HepG2 (cell line): ENCODE results near the gene KIF20A. TPM values are rescaled to one million over a fixed set of nuclear protein-coding genes. Genes with fewer than 3 reads are reported as not detected.

Experiments used
- CREM ChIP-seq, 2 experiments: sonication (generic) in 1 of 2; formaldehyde crosslinking in 1 of 2; IDR thresholded peaks; 2 replicates each; pipeline versions ENCODE4 v1.4.0 to v1.6.1; 2016 to 2020; ENCODE audit warnings: antibody characterized with exemption in 1 of 2, mild to moderate bottlenecking in 1 of 2, missing genetic modification reagents in 1 of 2
- KDM1A ChIP-seq: IDR thresholded peaks from 2 replicates; pipeline ENCODE4 v1.6.1; 2016; ENCODE audit warnings: missing compliant biosample characterization
- KDM5B ChIP-seq: sonication (generic); formaldehyde crosslinking; IDR thresholded peaks from 2 replicates; pipeline ENCODE4 v1.4.0; 2020; ENCODE audit warnings: missing genetic modification reagents, mild to moderate bottlenecking, borderline replicate concordance
- SNAI1 ChIP-seq: sonication (generic); formaldehyde crosslinking; IDR thresholded peaks from 2 replicates; pipeline ENCODE4 v1.5.0; 2020; ENCODE audit warnings: mild to moderate bottlenecking, missing genetic modification reagents, borderline replicate concordance
- STAG1 ChIP-seq: sonication (generic); formaldehyde crosslinking; IDR thresholded peaks from 2 replicates; pipeline ENCODE4 v1.4.0; 2020; ENCODE audit warnings: missing genetic modification reagents
- ZSCAN22 ChIP-seq: sonication (generic); formaldehyde crosslinking; IDR thresholded peaks from 2 replicates; pipeline ENCODE4 v1.4.0; 2020; ENCODE audit warnings: mild to moderate bottlenecking, missing genetic modification reagents
- ZSCAN9 ChIP-seq: IDR thresholded peaks from 2 replicates; pipeline ENCODE4 v1.6.1; 2016; ENCODE audit warnings: borderline replicate concordance
- polyA plus RNA-seq, 8 experiments: library from polyadenylated mRNA; depleted of rRNA in 3 of 8; stranded (reverse) in 7 of 8; unstranded in 1 of 8; fragments of >200 nt; fragmentation: Illumina TruSeq in 4 of 8; extraction: Trizol in 4 of 8; gene quantifications; 2 replicates each; pipeline versions ENCODE4 v1.2.1 to v1.2.3, GENCODE V29; 2011 to 2016; ENCODE audit warnings: low read depth in 4 of 8, missing spikeins in 1 of 8, mixed read lengths in 1 of 8; ENCODE audit not compliant: insufficient read depth in 1 of 8
- total RNA-seq, 5 experiments: library from RNA; depleted of rRNA; stranded (reverse); fragments of >200 nt; fragmentation: Illumina TruSeq; extraction: Trizol; gene quantifications; 2 replicates each; pipeline ENCODE4 v1.2.3, GENCODE V29; 2016; ENCODE audit warnings: low read depth in 1 of 5
- TF ChIP-seq, protein P1 (sequence below): IDR thresholded peaks from 2 replicates; pipeline ENCODE4 v1.6.1; 2018; ENCODE audit warnings: missing genetic modification reagents
- TF ChIP-seq, protein P2 (sequence below): sonication (generic); formaldehyde crosslinking; IDR thresholded peaks from one replicate; pipeline ENCODE4 v1.5.1; 2020; ENCODE audit warnings: mild to moderate bottlenecking, missing genetic modification reagents; ENCODE audit errors: not compliant biosample characterization
- TF ChIP-seq, protein P3 (sequence below): sonication (generic); formaldehyde crosslinking; IDR thresholded peaks from 2 replicates; pipeline ENCODE4 v1.4.0; 2020; ENCODE audit warnings: missing genetic modification reagents, borderline replicate concordance
- TF ChIP-seq, protein P4 (sequence below): sonication (generic); formaldehyde crosslinking; IDR thresholded peaks from 2 replicates; pipeline ENCODE4 v1.4.0; 2020; ENCODE audit warnings: missing genetic modification reagents

The KIF20A gene
- total and polyA plus RNA-seq, 2 of the 13 experiments (the other 11 are each of a cell fraction or from before 2014, with no cell fraction given), result 17.1 to 66.8 TPM

DNA sequence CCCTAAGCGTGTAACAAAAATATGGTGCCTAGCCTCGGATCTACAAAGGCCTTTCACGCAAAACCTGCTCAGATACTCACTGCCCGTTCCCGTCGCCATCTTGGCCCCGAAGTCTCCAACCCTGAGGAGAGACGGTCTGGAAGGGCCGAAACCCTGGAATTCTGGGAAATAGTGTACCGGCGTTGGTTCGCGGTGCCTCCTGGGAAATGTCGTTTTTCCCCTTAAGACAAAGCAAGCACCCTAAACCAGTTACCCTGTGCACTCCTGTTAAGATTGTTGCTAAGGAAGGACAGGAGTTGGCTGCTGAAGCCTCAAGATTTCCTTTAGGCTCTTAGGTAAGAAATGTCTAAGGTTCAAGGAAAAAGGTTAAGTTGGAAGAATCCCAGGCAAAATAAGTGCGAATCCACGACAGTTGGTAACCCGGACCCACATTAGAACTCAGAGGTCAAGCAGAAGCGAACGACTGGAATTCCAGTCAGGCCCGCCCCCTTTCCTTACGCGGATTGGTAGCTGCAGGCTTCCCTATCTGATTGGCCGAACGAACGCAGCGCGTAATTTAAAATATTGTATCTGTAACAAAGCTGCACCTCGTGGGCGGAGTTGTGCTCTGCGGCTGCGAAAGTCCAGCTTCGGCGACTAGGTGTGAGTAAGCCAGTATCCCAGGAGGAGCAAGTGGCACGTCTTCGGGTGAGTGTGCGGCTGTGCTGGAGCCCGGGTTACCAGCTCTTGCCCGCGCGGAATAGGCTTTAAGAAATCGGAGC is at the start of gene KIF20A, which contains the start of gene BRD8 (continued):
- TF ChIP-seq, protein P1, sequence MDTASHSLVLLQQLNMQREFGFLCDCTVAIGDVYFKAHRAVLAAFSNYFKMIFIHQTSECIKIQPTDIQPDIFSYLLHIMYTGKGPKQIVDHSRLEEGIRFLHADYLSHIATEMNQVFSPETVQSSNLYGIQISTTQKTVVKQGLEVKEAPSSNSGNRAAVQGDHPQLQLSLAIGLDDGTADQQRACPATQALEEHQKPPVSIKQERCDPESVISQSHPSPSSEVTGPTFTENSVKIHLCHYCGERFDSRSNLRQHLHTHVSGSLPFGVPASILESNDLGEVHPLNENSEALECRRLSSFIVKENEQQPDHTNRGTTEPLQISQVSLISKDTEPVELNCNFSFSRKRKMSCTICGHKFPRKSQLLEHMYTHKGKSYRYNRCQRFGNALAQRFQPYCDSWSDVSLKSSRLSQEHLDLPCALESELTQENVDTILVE (CRISPR knock-in tag), result no peak
- TF ChIP-seq ZSCAN9, result peak; percentile 16; the same call in 1 of the 2 replicates
- TF ChIP-seq, protein P2, sequence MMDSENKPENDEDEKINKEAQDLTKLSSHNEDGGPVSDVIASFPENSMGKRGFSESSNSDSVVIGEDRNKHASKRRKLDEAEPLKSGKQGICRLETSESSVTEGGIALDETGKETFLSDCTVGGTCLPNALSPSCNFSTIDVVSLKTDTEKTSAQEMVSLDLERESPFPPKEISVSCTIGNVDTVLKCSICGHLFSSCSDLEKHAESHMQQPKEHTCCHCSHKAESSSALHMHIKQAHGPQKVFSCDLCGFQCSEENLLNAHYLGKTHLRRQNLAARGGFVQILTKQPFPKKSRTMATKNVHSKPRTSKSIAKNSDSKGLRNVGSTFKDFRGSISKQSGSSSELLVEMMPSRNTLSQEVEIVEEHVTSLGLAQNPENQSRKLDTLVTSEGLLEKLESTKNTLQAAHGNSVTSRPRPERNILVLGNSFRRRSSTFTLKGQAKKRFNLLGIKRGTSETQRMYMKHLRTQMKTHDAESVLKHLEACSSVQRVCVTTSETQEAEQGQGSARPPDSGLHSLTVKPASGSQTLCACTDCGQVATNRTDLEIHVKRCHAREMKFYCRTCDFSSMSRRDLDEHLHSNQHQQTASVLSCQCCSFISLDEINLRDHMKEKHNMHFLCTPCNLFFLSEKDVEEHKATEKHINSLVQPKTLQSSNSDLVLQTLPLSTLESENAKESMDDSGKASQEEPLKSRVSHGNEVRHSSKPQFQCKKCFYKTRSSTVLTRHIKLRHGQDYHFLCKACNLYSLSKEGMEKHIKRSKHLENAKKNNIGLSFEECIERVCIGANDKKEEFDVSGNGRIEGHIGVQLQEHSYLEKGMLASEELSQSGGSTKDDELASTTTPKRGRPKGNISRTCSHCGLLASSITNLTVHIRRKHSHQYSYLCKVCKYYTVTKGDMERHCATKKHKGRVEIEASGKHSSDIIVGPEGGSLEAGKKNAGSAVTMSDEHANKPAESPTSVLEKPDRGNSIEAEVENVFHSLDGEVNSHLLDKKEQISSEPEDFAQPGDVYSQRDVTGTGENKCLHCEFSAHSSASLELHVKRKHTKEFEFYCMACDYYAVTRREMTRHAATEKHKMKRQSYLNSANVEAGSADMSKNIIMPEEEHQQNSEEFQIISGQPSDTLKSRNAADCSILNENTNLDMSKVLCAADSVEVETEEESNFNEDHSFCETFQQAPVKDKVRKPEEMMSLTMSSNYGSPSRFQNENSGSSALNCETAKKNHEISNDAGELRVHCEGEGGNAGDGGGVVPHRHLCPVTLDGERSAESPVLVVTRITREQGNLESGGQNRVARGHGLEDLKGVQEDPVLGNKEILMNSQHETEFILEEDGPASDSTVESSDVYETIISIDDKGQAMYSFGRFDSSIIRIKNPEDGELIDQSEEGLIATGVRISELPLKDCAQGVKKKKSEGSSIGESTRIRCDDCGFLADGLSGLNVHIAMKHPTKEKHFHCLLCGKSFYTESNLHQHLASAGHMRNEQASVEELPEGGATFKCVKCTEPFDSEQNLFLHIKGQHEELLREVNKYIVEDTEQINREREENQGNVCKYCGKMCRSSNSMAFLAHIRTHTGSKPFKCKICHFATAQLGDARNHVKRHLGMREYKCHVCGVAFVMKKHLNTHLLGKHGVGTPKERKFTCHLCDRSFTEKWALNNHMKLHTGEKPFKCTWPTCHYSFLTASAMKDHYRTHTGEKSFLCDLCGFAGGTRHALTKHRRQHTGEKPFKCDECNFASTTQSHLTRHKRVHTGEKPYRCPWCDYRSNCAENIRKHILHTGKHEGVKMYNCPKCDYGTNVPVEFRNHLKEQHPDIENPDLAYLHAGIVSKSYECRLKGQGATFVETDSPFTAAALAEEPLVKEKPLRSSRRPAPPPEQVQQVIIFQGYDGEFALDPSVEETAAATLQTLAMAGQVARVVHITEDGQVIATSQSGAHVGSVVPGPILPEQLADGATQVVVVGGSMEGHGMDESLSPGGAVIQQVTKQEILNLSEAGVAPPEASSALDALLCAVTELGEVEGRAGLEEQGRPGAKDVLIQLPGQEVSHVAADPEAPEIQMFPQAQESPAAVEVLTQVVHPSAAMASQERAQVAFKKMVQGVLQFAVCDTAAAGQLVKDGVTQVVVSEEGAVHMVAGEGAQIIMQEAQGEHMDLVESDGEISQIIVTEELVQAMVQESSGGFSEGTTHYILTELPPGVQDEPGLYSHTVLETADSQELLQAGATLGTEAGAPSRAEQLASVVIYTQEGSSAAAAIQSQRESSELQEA (CRISPR knock-in tag), result peak; percentile 14
- TF ChIP-seq SNAI1 (CRISPR knock-in tag), result no peak; the same call in 1 of the 2 replicates
- TF ChIP-seq, protein P3, sequence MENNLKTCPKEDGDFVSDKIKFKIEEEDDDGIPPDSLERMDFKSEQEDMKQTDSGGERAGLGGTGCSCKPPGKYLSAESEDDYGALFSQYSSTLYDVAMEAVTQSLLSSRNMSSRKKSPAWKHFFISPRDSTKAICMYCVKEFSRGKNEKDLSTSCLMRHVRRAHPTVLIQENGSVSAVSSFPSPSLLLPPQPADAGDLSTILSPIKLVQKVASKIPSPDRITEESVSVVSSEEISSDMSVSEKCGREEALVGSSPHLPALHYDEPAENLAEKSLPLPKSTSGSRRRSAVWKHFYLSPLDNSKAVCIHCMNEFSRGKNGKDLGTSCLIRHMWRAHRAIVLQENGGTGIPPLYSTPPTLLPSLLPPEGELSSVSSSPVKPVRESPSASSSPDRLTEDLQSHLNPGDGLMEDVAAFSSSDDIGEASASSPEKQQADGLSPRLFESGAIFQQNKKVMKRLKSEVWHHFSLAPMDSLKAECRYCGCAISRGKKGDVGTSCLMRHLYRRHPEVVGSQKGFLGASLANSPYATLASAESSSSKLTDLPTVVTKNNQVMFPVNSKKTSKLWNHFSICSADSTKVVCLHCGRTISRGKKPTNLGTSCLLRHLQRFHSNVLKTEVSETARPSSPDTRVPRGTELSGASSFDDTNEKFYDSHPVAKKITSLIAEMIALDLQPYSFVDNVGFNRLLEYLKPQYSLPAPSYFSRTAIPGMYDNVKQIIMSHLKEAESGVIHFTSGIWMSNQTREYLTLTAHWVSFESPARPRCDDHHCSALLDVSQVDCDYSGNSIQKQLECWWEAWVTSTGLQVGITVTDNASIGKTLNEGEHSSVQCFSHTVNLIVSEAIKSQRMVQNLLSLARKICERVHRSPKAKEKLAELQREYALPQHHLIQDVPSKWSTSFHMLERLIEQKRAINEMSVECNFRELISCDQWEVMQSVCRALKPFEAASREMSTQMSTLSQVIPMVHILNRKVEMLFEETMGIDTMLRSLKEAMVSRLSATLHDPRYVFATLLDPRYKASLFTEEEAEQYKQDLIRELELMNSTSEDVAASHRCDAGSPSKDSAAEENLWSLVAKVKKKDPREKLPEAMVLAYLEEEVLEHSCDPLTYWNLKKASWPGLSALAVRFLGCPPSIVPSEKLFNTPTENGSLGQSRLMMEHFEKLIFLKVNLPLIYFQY (CRISPR knock-in tag), result no peak
- TF ChIP-seq KDM5B (CRISPR knock-in tag), result peak; percentile 45; the same call in 1 of the 2 replicates
- TF ChIP-seq STAG1 (CRISPR knock-in tag), result no peak
- TF ChIP-seq ZSCAN22 (CRISPR knock-in tag), result no peak
- TF ChIP-seq KDM1A (CRISPR knock-in tag), result no peak
- TF ChIP-seq, protein P4, sequence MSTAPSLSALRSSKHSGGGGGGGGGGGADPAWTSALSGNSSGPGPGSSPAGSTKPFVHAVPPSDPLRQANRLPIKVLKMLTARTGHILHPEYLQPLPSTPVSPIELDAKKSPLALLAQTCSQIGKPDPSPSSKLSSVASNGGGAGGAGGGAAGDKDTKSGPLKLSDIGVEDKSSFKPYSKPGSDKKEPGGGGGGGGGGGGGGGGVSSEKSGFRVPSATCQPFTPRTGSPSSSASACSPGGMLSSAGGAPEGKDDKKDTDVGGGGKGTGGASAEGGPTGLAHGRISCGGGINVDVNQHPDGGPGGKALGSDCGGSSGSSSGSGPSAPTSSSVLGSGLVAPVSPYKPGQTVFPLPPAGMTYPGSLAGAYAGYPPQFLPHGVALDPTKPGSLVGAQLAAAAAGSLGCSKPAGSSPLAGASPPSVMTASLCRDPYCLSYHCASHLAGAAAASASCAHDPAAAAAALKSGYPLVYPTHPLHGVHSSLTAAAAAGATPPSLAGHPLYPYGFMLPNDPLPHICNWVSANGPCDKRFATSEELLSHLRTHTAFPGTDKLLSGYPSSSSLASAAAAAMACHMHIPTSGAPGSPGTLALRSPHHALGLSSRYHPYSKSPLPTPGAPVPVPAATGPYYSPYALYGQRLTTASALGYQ, result no peak
- peak; percentile 91 for TF ChIP-seq CREM (IDR thresholded peaks at IDR 0.05)
- no peak for TF ChIP-seq CREM (CRISPR knock-in tag; IDR thresholded peaks at IDR 0.05)
